Lower leg skin (tissue), 3 donors: ENCODE results near the gene GLRX3.

ENCODE experiments used
- CTCF ChIP-seq, 3 donors: fragments of 450-650 bp; IDR thresholded peaks; one replicate each; pipeline ENCODE4 v1.5.1; 2016; ENCODE audit warnings: antibody characterized with exemption in 3 of 3, mild to moderate bottlenecking in 3 of 3, moderate library complexity in 2 of 3
- POLR2A ChIP-seq, 2 donors: fragments of 450-650 bp; IDR thresholded peaks; one replicate each; pipeline ENCODE4 v1.6.1; 2016 to 2017; ENCODE audit warnings: antibody characterized with exemption in 2 of 2, mild to moderate bottlenecking in 1 of 2, moderate library complexity in 1 of 2

GRCh38 chr10:130189608-130190054 is 53.4 kb downstream of the GLRX3 start:
- no peak for TF ChIP-seq CTCF (IDR thresholded peaks at IDR 0.05)
- TF ChIP-seq POLR2A (IDR thresholded peaks at IDR 0.05), result no peak
